ENCODE results near the gene TRPM8. TPM values are rescaled to one million over a fixed set of nuclear protein-coding genes. Genes with fewer than 3 reads are reported as not detected.

Gene TRPM8
- total and polyA plus RNA-seq, 2 of the 8 experiments (the other 6 are each of a cell fraction or from before 2014, with no cell fraction given): 0.18 to 0.54 TPM

DNA sequence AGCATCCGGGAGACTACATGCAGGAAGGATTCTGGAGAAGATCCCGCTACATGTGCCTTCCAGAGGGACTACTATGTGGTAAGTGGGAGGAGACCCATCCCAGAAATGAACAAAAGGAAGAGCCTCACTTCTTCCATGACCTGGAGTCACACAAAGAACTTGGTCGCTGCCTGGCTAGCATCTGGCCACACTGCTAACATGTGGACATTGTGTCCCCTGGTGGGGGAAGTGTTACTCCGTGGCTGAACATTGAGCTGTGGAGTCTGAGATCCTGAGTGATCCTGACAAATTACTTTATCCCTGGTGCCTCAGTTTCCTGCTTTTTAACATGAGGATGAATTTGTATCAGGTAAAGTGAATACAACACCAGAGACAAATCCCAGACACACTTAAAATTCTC, 141.7 kb downstream of the TRPM8 start:
- no peaks in the 10 kb centered on the region; the same call in 1 of the 2 replicates for H3K23me2 ChIP-seq (ENCODE audit: low read depth, low read length)
- H3K4ac ChIP-seq (replicated peaks; ENCODE audit: insufficient read length, low read depth, low read length): no peak overlapping the region
- no peak overlapping the region for H2BK120ac ChIP-seq (replicated peaks; ENCODE audit: low read depth, low read length)
- H3K36me3 ChIP-seq (ENCODE audit: control insufficient read depth in 2 of 4, insufficient read depth in 4 of 4, low read length in 3 of 4): no peaks in the 10 kb centered on the region
- H3K79me2 ChIP-seq (ENCODE audit: control insufficient read depth in 1 of 2, insufficient read depth in 2 of 2, low read length in 2 of 2): no peaks in the 10 kb centered on the region
- peaks cover 0 to 2% (median 0%) of the 10 kb centered on the region in 4 experiments; a peak in 1 of 7 replicates for H3K4me1 ChIP-seq (replicated peaks in 1 of 4; ENCODE audit: control insufficient read depth in 3 of 4, insufficient read depth in 4 of 4, low read length in 3 of 4)
- H3K9me3 ChIP-seq (ENCODE audit: insufficient read depth in 2 of 2, low read depth in 1 of 2, low read length in 1 of 2): no peaks in the 10 kb centered on the region
- no peak overlapping the region for H4K8ac ChIP-seq (ENCODE audit: extremely low read depth, insufficient read depth, low read length)
- H4K5ac ChIP-seq (ENCODE audit: insufficient read length, low read depth, low read length): no peak overlapping the region
- H4K91ac ChIP-seq (replicated peaks; ENCODE audit: insufficient read length, low read length): no peak overlapping the region
- TF ChIP-seq ASH2L (IDR thresholded peaks at IDR 0.05; ENCODE audit: low read length) (no peak), CHD2 (IDR thresholded peaks at IDR 0.05; ENCODE audit: low read length) (no peak), NANOG (IDR thresholded peaks at IDR 0.05; ENCODE audit: insufficient read depth, low read depth, low read length, poor library complexity, severe bottlenecking) (no peak)
- H2BK5ac ChIP-seq (ENCODE audit: low read depth, low read length): no peak overlapping the region
- 96% methylated on average over 4 of the region's 4 CpGs; no CpG with 5 or more reads in 1 of the 2 experiments for WGBS, 2 experiments (ENCODE audit: extremely low coverage in 1 of 2, insufficient coverage in 1 of 2, insufficient read length in 1 of 2, insufficient replicate concordance in 2 of 2, low coverage in 1 of 2, low lambda C conversion rate in 2 of 2, missing lambda C conversion rate in 1 of 2)
- no peak overlapping the region for H2BK20ac ChIP-seq (ENCODE audit: low read length)
- H3K4me2 ChIP-seq (ENCODE audit: insufficient read depth in 1 of 2, low read depth in 2 of 2, low read length in 2 of 2): no peak overlapping the region
- CTCF ChIA-PET (ENCODE audit: partially characterized antibody): no interaction called here
- H3K18ac ChIP-seq (ENCODE audit: extremely low read depth, low read length): no peak overlapping the region
- no peak overlapping the region for H2AFZ ChIP-seq (ENCODE audit: low read length)
- H3K14ac ChIP-seq (ENCODE audit: insufficient read length): no peak overlapping the region
- no peak overlapping the region for H3K4me3 ChIP-seq (ENCODE audit: extremely low read depth in 1 of 4, insufficient read depth in 2 of 4, low read depth in 3 of 4, low read length in 4 of 4)
- H3K56ac ChIP-seq (replicated peaks; ENCODE audit: insufficient read length, low read depth, low read length): no peak overlapping the region
- no peak overlapping the region for H2AK5ac ChIP-seq (ENCODE audit: low read depth, low read length)
- no peak for FAIRE-seq
- POLR2A ChIA-PET (ENCODE audit: partially characterized antibody): no interaction called here
- no peak overlapping the region for H3K9ac ChIP-seq (replicated peaks in 1 of 4; ENCODE audit: extremely low read depth in 1 of 4, low read depth in 3 of 4, low read length in 3 of 4)
- no peak for DNase-seq (ENCODE audit: low read depth in 1 of 2, low spot score in 2 of 2)
- no peaks in the 10 kb centered on the region for H4K20me1 ChIP-seq (replicated peaks in 1 of 2; ENCODE audit: control insufficient read depth in 1 of 2, insufficient read depth in 2 of 2, low read length in 2 of 2)
- H3K27ac ChIP-seq (ENCODE audit: low read depth, low read length): no peak overlapping the region
- no peak overlapping the region for H2BK12ac ChIP-seq (ENCODE audit: low read depth, low read length)
- H3K79me1 ChIP-seq (ENCODE audit: low read depth, low read length): no peaks in the 10 kb centered on the region
- H2BK15ac ChIP-seq (ENCODE audit: low read length): no peak overlapping the region
- no peak overlapping the region for H3K23ac ChIP-seq (ENCODE audit: insufficient read length)
- H3K27me3 ChIP-seq (replicated peaks in 1 of 4; ENCODE audit: control insufficient read depth in 3 of 4, extremely low read depth in 1 of 4, insufficient read depth in 3 of 4, low read length in 3 of 4): no peaks in the 10 kb centered on the region
